NCI-H345 (cell line): ENCODE results near the gene TMEM30A.

Source experiments
- DNase-seq: peaks from one replicate; lab custom pipeline; 2025; lab: John Stamatoyannopoulos, UW

Gene TMEM30A

GRCh38 chr6:75291744-75292143 lies 7.2 kb upstream of the TMEM30A start:
- no peak for DNase-seq

DNA sequence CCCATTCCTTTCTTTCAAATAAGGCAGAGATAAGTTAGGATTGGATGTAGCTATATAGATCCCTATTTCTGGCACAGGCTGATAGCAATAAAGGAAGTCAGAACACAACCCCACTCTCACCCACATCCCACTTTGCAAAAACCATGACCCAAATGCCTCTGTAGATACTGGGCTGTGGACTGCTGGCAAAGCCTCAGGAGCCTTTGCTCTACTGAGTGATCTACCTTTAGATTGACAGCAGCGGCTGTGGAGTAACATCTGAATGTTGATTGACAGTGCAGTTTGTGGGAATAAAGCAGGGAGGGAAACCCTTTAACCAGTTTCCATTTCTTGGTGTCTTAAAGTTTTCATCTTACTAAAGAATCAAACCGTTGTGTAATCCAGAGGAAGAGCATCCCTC lies 6.7 kb upstream of the TMEM30A start:
- DNase-seq = no peak

- no peak for DNase-seq
Observed at GRCh38 chr6:75290136-75290945, 5.7 kb upstream of the TMEM30A start.

DNA sequence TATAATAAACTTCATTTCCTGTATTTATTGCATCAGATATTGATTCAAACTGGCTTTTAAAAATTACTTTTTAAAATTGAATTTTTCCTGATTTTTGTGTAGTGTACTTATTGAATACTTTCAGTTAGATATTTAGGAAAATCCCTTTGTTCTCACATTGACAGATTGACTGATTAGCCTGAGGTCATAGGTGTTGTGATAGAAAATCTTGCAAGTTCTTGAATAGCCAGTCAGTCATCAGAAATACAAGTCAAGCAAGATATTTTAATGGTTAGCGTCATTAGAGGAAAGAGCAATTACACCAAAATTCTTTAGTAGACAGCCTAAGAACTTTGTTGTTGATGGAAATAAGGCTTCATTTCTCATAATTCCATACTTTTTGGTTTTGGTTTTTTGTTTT lies 3.4 kb upstream of the TMEM30A start:
- DNase-seq = no peak

GRCh38 chr6:75287424-75287823 lies 2.8 kb upstream of the TMEM30A start:
- DNase-seq = no peak

DNA sequence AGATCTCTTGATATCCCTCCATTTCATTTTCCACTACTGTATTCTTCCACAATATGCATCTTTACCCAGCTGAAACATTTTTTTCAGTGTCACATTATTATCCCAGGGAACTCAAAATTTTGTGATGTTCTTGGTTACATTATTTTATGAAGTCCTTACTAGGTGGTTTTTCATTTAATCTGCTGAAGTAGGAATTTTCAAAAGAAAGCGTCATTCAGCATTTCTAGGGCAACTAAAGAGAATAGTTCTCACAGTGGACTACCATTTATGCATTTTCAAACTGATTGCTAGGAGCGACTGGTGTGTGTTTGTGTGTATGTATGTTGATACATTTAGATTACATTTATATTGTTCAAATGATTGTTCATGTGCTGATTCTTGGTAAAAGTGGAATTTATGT lies 2.4 kb upstream of the TMEM30A start:
- DNase-seq = no peak

DNA sequence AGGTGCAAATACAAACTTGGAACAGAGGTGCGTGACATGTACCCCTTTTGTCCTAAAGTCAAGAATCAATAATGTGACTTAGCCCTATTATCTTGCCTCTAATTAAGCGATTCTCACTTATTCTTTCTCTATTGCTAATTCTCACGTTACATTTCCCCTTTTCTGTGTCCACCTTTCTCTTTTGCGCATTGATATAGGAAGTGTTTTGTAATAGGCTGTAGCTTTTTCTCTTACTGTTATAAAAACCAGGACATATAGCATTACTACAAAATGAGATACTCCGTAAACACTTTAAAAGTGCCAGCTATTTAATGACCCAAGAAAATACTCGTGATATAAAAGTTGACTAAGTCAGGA lies 669 bp upstream of the TMEM30A start:
- no peak for DNase-seq

- DNase-seq = peak; percentile 52
Observed at GRCh38 chr6:75283907-75284631, 523 bp downstream of the TMEM30A start.

DNA sequence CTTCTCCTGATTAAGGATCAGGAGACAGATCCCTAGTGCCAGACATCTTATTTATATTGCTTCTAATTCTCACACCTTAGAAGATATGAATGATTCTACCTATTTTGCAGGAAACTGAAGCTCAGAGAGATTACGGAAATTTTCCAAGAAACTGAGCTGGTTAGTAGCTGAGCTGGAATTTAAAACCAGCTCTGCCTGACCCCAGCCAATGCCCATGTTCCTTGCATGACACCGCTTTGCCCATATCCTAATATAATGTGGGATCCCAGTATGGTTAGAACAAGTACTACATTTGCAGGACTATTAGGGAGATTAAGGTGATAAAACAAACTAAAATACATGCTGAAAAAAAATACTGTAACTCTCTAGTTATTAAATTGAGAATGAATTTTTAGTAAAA lies 1.9 kb downstream of the TMEM30A start:
- no peak for DNase-seq

GRCh38 chr6:75281653-75282052 lies 2.9 kb downstream of the TMEM30A start:
- DNase-seq = no peak

GRCh38 chr6:75280131-75280855 lies 4.3 kb downstream of the TMEM30A start:
- DNase-seq = no peak

DNA sequence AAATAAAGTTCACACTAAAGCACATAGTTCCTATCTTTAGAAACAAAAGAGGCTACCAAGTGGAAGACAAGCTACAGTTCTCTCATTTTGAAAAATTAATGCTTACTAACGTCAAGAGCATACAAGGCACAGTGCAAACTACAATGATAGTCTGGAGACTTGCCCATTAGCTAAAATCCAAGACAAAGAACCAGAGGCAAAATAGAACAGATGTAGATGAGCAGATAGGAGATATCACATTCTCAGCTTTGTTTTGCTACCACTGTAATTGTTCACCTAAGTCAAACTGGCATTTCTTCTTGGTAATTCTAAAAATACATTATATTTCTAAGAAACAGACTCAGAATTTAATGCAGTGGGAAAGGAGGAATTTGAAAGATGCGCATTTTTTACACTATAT lies 5.2 kb downstream of the TMEM30A start:
- DNase-seq = no peak

DNA sequence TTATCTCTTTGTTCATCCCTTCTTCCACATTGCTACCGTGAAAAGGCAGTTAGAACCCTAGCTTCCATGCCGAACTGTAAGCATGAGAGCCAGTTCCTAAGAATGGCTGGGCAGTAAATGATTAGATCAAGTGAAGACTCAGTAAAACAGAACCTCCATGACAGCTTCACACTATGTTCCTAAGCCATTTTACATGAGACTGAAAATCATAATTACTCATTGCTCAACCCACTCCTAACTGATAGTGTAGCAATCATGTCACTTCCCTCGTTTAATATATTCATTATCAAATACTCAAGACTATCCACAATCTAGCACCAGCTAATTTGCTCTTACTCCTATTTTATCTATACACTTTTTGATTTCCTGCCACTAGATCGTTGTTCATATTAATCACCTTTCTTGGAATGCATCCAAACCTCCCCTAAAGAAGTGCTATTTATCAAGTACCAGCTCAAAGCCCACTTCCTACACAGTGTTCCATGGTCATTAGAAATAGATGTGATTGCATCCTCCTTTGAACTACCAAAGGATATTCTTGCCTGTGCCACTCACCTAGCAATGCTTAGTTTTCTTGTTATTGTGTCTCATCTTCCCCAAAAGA lies 6.0 kb downstream of the TMEM30A start:
- DNase-seq = no peak

DNA sequence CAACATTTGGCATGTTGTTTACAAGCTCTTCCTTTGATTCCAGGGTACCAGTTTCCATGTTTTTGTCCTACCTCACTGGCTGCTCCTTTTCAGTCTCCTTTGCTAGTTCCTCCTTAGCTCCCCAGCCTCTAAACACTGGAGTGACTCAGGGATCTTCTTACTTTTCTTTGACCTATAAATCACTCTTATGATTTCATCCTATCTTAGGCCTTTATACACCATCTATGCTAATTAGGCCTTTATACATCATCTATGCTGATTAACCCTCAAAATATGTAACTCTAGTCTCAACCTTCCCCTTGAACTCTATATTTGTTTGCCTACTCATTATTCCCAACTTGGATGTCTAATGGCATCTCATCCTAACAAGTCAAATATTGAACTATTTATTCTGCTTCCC lies 9.5 kb downstream of the TMEM30A start:
- no peak for DNase-seq

DNA sequence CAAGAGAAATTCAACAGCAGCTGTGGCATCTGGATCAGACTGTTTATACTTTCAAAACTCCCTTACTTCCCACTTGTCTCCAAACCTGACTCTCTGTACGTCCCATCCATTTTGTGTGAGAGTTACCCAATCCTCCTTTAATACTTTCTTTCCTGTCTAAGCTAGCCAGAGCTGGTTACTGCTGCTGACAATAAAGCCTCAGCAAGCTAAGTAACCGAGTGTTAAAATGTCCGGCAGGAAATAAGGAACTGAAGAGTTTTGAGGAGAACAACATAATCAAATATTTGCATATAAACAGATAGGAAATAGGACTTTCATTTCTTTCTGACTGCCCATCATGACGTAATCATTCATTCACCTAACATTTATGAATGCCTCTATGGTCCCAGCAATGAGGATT lies 11.6 kb downstream of the TMEM30A start:
- no peak for DNase-seq

DNA sequence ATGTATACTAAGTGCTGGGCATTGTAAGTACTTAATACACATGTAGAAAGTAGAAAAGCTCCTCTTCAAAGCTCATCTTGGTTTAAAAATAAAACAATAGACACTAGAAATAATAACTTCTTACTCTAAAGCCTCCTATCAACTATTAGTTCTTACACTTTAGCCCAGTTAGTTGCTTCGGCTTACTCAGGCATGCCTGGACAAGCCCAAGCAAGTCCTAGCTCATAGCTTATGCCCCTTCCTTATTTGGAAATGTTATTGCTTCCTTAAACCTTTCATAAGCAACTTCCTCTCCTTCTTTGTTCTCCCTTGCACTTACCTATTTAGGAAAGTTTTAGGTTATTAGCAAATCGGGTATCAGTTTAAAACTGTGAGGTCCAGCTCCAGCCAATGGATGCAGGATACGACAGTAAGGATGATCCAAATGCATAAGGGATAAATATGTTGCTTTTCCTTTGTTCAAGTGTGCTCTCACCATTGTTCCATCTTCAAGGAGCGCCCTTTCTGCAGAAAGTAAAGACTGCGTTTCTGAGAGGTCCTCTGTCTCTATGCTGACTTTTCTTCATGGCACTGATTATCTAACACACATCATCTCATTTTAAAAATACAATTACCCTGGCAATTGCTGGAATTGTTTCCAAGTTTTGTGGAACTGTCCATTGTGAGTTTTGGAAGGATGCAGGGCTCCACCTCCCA lies 12.3 kb downstream of the TMEM30A start:
- no peak for DNase-seq

DNA sequence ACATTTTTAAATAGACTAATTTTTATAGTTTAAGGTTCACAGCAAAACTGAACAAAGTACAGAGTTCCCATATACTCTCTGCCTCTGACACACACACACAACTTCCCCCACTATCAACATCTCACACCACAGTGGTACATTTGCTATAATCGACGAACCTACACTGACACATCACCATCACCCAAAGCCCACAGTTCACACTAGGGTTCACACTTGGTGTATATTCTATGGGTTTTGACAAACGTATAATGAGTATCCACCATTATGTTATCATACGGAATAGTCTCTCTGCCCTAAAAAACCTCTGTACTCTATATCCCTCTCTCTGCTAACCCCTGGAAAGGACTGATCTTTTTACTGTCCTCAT lies 15.6 kb downstream of the TMEM30A start:
- DNase-seq = no peak

GRCh38 chr6:75268121-75268987 lies 16.2 kb downstream of the TMEM30A start:
- DNase-seq = no peak

DNA sequence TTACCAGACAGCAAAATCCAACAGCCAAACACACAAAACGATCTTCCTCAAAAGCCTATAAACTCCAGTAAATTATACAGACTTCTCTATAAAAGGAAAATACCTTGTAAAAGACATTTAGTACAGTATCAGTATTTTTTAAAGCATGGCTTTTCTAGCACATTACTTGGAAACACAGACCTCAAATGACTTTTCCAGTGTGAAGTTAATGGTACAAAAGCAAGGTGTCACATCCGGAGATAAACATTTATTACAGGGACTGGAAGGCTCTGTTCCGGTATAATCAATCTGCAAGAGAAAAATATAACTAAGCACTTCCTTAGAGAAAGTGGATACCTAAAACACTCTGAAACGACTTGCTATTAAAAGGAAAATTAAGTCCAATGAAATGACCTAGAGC lies 17.1 kb downstream of the TMEM30A start:
- DNase-seq = no peak

DNA sequence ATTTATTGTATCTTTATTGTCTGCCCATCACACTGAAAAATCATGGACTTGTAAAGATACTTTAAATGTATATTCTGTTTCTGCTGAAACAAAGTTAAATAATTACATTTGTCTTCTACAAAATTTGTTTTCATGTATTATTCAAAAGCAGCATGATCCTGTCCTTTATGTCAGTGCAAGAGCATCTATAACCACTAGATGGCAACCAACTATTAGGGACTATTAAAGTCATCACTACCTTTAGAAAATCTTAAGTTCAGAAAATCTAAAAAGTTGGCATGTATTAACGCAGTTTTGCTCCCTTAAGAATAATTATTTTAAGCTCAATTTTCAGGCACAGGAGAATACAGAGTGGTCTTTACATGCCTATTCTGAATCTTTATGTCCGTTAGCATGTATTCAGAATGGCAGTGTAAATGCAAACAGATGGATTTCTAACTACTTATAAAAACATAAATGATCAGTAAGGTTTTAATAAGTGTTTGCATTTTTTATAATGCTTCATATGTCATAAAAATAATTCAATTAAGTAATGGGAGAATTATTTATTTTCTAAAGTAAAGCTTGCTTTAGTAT lies 17.8 kb downstream of the TMEM30A start:
- DNase-seq = peak; percentile 22

GRCh38 chr6:75263401-75263750 lies 21.2 kb downstream of the TMEM30A start:
- DNase-seq = no peak
